HG02938 (cell line): ENCODE measurements around the gene MUC22.
"Not testable (repeated sequence)": the region's sequence is repeated elsewhere in the genome, so short reads cannot be mapped to it uniquely, and the experiment has no call there.

Experiments
- ATAC-seq: cut with Tn5 transposase; IDR thresholded peaks from one replicate; pipeline ENCODE4 v1.9.1; 2021; ENCODE audit warnings: mild to moderate bottlenecking, moderate library complexity; ENCODE audit not compliant: unreplicated experiment

MUC22 gene

DNA sequence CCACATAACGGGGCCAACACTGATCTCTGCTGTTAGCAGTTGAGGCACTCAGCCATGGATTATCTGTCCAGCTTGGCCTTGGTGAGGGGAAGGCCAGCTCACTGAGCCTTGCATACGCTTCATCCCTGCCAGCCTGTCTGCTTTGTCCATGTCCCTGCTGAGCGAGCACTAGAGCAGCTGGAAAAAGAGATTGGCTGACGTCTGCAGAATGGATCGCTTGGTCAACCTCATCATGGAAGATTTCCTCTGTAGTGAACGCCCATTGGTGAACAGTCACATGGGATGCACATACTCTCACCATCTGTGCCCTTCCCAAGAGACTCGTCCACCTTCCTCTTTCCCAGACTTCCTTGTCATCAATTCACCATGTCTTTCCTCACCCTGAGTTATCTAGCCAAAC, 26.9 kb downstream of the MUC22 start:
- ATAC-seq = no peak

DNA sequence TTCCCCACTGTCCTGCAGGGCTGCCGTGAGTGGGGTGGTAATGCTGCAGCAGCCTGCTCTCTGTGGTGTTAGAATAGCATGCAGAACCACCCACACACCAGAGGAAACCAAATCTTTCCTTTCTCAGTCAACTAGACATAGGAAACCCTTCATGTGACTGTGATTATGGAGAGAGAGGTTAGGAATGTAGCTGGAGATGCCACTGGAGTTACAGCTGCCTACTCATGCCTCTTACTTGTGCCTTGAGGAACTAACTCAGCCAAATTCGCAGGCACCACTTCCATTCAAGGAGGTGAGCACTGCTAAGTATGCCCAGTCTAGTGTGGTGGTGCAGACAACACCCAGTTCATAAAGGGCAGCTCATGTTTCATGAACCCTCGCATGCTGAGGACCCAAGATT, 27.4 kb downstream of the MUC22 start:
- ATAC-seq = no peak

DNA sequence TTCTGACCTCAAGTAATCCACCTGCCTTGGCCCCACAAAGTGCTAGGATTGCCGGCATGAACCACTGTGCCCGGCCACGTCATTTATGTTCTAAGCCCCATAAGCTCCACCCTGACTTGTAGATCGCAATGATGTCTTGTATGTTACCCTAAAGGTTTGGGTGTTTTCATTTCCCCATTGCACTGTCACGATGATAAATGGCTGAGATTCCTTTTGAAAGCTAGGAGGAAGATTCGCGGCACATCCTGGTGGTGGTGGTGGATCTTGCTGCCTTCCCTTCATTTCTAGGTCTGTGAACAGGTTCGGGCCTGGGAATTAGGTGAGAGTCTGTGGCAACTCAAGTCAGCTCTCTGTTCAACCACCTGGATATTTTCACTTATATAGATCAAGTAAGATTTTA, 28.3 kb downstream of the MUC22 start:
- ATAC-seq = no peak

DNA sequence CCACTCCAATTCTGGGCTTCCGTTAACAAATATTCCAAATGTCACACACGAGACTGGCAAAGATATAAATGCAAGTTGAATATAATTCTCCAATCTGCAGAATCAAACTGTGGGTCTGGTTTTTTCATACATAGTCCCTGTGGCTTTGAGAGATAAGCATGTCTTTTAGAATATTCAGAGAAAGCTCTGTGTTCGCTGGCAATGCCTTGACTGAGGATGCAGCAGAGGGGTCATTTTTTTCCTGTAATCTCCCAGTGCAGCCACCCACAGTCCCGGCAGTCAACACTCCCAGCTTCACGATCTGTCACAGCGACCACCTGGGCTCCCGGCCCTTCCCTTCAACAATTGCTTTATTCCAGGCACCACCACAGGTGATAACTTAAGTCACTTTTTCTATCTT, 30.5 kb downstream of the MUC22 start:
- no peak for ATAC-seq

DNA sequence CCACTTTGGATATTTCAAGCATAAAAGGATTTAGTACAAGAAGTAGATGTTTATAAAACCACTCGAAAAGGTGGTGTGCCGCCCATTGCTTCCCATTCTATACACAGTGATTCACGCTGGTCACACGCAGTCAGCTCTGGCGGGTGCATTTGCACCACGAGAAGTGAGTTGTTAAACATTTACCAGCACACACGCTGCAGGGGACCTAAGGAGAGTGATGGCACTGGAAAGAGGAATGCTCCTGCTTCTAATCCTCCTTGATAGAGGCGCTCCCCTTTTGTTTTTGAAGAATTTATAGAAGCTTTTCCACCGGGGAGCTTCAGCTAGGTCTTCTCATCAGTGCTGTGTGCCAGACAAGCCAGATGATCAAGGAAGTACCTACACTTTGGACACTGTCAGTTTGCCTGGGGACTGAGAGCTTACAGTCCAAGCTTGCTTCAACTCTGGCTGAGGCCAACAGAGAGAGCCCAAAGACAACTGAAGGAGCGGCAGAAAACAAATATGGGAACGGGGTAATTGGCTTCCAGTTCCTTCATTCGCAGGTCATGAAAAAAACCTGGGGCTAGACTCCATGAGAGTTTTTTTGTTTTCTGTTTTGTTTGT, 31.2 kb downstream of the MUC22 start:
- no peak for ATAC-seq

DNA sequence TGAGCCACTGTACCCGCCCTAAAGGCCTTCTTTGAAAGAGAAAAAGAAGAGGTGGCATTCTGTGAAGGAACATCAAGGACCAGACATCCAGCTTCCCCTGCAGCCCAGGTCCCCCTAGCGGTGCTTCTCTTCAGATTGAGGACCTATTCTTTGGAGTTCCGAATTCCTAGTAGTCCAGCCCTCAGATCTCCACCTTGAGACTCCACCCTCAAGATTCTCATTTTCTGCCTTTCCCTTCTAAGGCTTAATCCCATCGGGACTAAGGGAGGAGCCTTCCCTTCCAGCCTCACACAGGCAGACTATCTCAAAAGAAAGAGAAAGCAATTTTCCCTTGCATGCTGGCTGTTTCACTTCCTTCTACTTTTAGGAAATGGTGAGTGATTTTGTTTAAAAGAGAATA, 32.5 kb downstream of the MUC22 start:
- no peak for ATAC-seq

DNA sequence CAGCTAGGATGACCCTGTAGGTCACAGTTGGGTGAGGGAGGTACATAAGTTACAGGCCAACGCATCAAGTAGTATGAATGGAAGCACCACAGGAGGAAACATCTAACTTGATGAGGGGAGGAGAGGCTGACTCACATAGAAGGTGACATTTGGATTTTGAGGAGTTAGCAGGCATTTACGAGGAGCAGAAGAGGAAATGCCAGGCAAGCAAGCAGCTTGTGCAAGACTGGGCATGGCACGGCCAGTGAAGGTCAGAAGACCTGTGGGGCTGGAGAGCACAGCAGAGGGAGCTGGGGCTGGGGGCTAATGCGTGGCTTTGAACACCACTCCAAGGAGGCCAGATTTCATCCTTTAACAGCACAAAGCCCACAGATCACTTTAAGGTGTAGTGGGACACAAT, 37.8 kb downstream of the MUC22 start:
- ATAC-seq = no peak

DNA sequence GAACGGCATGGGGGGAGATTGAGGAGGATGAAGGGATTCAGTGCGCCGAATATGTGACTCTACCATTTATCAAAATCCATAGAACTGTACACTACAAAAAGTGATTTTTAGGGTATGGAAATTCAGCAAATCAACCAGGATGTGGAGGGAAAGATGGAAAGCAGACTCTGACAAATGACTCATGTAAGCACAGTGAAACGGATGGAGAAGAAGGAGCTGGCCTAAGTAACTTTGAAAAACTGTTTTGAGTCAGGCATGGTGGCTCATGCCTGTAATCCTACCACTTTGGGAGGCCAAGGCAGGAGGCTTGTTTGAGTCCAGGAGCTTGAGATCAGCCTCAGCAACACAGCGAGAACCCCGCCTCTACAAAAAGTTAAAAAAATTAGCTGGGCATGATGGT, 39.2 kb downstream of the MUC22 start:
- no peak for ATAC-seq

DNA sequence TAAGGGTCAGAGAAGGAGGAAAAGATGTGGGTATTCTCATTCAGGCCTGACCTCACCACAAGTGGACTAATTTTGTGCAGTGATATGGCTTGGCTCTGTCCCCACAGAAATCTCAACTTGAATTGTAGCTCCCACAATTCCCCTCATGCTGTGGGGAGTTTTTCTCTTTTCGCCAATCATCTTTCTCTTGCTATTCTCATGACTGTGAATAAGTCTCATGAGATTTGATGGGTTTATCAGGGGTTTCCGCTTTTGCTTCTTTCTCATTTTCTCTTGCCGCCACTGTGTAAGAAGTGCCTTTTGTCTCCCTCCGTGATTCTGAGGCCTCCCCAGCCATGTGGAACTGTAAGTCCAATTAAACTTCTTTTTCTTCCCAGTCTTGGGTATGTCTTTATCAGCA, 42.9 kb downstream of the MUC22 start:
- not testable (repeated sequence) for ATAC-seq

DNA sequence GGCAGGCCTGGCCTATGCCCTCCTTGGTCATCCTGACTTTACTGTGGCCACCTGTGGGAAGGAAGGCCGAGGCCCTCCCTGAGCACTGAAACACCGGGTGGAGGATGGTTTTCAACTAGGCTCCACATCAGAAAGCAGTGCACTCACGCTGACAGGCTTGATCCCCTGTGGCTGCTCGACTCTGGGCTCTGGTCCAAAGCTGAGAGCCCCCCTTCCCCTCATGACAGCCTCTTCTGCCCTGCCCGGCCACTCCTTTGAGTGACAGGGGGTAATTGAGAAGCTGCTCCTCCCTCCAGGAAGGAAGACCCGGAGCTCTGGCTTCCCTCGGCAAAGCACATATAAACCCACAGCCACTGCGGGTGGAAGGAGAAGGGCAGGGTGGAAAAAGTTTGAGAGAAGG, 43.6 kb downstream of the MUC22 start:
- ATAC-seq = no peak

DNA sequence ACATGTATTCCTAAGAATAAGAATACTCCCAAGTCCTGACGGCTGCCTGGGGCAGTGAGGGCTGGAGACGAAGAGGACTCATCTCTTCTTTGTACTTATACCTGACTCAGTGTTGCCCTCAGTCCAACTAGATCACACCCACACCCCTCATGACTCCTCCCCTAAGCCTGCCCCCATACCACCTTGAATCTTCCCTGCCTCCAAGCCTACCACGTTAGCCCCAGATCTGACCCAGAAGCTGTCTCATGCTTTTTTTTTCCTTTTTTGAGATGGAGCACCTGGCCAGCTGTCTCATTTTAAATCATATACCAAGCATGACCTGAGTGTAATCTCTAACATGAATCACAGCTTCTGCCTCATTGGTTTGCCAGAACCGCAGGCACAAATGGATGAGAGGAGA, 45.2 kb downstream of the MUC22 start:
- no peak for ATAC-seq

DNA sequence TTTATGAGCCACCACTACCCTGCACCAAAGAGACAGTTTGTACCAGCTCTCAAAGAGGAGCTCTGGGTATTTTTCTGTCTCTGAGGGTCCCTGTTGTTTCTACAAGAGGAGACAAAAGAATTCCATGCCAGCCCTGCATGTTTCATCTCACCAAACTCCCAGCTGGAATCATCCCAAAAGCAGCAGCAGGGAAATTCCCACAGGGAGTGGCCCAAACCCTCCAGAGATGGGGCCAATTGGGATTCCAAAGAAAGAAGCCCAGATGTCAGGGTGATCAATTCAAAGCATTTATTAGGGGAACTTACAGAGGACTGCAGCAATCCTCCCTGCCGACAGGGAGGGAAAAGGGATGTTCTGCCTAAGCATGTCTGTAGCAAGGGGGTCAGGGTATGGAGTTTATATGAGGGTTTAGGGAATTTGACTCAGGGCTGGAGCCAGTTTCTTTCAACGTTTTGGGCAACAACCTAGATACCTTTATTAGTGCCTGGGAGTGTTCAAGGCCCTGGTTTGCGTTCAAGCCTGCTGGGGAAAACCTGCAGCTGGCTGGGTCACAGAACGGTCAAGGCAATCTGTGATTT, 47.2 kb downstream of the MUC22 start:
- no peak for ATAC-seq

DNA sequence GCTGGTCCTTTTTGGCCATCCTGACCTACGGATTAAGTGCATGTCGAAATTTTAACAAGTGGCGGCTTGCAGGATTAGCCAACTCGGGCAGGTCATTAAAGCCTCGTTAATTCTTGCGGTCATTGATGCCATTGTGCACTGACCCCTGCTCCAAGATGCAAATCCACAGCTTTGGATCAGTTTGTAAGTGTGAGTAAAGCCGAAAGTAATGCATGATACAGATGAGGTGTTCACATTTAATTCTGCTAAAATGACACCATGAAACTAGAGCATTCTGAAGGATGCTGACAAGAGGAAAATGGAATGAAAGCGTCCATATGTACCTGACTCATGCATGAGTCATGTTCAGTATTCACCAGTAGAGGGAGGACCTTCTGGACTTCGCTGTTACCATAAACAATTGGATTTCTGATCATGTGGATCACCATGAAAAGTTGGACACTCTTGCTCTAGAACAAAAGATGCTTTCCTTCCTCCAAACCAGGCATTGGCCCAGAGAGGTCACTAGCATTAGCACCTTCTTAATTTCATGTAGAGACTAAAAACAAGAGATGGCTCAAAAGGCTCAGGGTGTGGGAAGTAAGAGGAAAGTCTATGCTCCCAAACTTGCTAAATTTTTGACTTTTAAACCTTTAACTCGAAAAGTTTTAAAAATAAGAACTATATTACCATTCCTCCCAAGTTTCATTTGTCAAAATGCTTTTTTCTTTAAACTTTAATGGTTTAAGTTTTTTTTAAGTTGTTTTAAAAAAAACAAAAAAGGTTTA, 48.0 kb downstream of the MUC22 start:
- no peak for ATAC-seq

DNA sequence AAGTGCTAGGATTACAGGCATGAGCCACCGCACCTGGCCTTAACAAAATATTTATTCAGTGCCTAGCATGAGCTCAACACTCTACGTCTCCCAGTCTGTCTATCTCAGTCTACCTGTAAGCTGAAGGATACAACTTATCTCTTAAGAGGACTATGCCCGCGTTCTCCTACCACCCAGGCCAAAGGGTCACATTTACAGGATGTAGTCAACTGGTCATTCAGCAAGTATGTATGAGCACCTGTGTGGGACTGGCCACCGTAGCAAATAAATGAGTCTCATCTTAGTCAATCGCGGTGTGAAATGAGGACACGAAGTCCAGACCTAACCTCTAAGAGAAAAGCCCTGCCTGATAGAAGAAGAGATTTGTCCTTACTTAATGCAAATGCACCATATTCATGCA, 49.9 kb downstream of the MUC22 start:
- no peak for ATAC-seq

DNA sequence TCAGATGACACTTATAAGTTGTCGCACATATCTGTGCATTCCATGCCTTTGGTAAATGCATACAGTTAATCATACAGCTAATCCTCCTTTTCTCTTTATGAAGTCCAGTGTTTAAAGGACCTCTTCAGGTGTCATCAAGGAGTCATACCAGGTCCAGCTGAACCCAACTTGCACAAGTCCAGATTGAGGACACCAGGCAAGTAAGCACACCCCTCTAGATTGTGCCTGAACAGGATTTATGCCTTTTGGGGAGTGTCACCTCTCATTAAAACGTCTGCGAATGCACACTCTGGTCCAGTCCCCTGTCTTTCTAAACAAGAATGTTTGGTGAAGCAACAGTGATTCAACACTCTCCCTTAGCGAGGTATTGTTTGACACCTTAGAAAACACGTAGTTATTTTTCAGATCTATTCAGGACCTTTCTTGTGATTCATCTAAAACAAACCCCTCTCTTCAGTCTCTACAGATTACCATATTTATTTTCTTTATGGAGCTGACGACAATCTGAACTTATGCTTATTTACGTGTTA, 53.7 kb downstream of the MUC22 start:
- ATAC-seq = no peak

DNA sequence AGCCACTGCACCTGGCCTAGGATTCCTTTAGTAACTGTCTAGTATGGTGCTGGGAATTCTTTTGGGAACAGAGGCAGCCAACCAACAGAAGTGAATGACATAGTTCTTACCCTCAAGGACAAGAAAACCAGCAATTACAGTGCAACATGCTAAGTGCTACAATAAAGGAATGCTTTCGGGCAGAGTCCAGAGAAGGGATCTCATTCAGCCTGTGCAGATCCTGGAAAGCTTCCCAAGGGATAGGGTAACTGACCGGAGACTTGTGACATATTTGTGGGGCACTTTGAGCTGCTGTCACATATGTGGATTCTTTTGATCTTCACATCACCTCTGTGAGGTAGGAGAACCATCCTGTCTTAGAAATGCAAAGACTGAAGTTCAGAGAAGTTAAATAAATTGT, 55.3 kb downstream of the MUC22 start:
- no peak for ATAC-seq

DNA sequence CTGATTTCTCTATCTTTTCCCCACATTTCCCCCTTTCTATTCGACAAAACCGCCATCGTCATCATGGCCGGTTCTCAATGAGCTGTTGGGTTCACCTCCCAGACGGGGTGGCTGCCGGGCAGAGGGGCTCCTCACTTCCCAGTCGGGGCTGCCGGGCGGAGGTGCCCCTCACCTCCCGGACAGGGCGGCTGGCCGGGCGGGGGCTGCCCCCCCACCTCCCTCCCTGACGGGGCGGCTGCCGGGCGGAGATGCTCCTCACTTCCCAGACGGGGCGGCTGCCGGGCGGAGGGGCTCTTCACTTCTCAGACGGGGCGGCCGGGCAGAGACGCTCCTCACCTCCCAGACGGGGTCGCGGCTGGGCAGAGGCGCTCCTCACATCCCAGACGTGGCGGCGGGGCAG, 56.8 kb downstream of the MUC22 start:
- ATAC-seq = not testable (repeated sequence)

DNA sequence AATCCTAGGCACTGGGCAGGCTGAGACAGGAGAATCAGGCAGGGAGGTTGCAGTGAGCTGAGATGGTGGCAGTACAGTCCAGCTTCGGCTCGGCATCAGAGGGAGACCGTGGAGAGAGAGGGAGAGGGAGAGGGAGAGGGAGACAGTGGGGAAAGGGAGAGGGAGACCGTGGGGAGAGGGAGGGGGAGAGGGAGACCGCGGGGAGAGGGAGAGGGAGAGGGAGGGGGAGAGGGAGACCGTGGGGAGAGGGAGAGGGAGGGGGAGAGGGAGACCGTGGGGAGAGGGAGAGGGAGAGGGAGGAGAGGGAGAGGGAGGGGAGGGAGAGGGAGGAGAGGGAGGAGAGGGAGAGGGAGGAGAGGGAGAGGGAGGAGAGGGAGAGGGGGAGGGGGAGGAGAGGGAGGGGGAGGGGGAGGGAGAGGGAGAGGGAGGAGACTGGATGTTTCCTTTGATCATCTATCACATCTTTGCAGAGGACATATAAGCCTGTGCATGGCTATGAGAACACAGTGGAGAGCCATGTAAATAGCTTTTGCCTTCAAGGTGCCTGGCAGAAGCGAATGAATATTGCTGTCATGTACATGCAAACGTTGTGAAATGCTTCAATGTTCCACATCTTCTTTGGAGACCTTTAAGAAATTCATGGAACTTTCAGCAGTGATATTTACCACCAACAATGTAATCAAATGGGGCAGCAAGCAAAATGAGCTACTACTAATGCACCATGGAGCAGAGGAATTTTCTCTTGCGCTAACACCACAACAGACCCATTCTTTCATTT, 57.8 kb downstream of the MUC22 start:
- ATAC-seq = not testable (repeated sequence)

DNA sequence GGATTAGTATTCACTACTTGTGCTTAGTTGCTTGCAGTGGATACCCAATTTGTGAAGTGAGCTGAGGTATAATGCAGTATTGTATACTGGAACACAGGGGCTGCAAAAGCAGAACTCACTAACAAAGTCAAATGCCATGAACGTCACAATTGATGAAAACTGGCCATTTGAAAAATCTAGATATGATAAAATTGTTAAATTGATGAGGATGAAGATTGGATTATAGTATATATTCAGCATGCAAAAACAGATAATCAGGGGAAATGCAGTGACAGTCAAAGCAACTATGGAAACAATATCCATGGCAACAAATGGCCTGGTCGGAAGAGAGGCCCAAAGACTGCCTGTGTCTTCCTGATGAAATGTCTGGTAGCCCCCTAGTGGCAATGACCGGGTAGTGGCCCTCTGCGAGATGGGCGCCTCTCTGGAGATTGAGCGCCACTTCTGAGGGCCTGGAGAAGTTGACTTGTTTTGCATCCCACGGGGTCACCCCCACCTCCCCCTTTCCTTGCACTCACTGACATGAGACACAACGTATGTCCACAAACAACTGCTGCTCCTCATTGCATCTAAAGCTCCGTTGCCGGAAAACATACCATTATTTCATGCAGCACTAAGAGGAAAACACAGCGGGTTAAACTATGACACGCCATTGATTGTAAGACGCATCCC, 58.5 kb downstream of the MUC22 start:
- no peak for ATAC-seq

DNA sequence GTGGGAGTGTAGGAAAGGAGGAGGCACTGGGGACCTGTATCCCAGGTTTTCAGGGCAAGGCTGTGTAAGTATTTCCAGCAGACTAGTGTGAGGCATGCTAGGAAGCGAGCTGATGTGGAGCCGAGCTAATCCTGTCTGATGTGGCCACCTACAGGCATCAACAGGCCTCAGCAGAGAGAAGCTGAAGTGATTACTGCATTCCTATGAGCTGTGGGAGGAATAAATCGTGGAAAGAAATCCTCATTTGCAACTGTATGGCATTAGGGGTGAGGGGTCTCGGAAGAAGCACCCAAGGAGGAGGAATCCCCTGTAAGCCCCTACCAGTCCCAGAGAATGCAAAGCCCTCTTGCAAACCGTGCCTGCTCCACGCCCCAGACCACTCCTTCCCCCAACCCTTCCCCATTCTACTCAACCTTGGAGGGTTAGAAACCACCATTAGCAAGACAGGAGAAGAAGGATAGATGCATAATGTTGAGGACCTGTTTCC, 60.5 kb downstream of the MUC22 start:
- no peak for ATAC-seq

DNA sequence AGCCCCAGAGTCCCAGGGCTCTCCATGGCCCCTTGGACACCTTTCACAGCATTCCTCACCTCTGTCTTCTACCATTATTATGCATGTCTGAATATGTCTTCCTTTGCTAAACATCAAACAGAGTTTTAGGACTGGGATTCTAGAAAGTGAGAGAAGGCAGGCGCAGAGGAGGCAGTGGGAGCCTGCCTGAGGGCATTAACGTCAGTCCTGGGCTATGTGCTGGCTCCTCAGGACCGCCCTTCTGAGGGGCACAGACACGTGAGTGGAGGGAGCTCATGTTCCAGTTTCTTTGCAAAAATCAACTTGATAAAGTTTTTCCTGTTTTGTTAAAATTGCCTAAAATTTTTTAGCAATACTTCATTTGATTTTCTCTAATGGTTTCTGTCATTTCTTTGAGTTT, 64.1 kb downstream of the MUC22 start:
- ATAC-seq = no peak
